Mesendoderm (in vitro differentiated cells): ENCODE measurements around the gene POMZP3.
A peak's percentile ranks its signal among the peaks of the same experiment; 100 is the strongest.
"Not testable (repeated sequence)": the region's sequence is repeated elsewhere in the genome, so short reads cannot be mapped to it uniquely, and the experiment has no call there.

ENCODE experiments used
- DNase-seq: peaks from one replicate; pipeline ENCODE4 v3.0.0; 2013
- H2AK5ac ChIP-seq: 2 replicates; pipeline ENCODE4 v1.6.1; 2013; ENCODE audit warnings: low read length, inconsistent platforms
- H2BK120ac ChIP-seq: 2 replicates; pipeline ENCODE4 v1.6.1; 2013; ENCODE audit warnings: low read depth, mild to moderate bottlenecking, low read length, moderate library complexity, mixed read lengths
- H2BK15ac ChIP-seq: replicated peaks from 2 replicates; pipeline ENCODE4 v1.6.1; 2013; ENCODE audit warnings: low read depth, mild to moderate bottlenecking, moderate library complexity
- H2BK5ac ChIP-seq: 2 replicates; pipeline ENCODE4 v1.6.1; 2013; ENCODE audit warnings: low read length, inconsistent platforms
- H3K18ac ChIP-seq: 2 replicates; pipeline ENCODE4 v1.6.1; 2013; ENCODE audit warnings: mild to moderate bottlenecking, low read length, mixed read lengths
- H3K23ac ChIP-seq: one replicate; pipeline ENCODE4 v1.6.1; 2013; ENCODE audit warnings: low read length
- H3K27ac ChIP-seq: 2 replicates; pipeline ENCODE4 v1.5.1; 2013; ENCODE audit warnings: low read depth, mild to moderate bottlenecking, inconsistent platforms, low read length, moderate library complexity
- H3K27me3 ChIP-seq: 2 replicates; pipeline ENCODE4 v1.6.1; 2013; ENCODE audit warnings: low read length, control low read depth, mild to moderate bottlenecking, inconsistent platforms; ENCODE audit not compliant: insufficient read depth, poor library complexity
- H3K36me3 ChIP-seq: 2 replicates; pipeline ENCODE4 v1.6.1; 2013; ENCODE audit warnings: low read length, inconsistent platforms; ENCODE audit not compliant: control insufficient read depth, insufficient read depth
- H3K4ac ChIP-seq: one replicate; pipeline ENCODE4 v1.6.1; 2013; ENCODE audit warnings: low read depth, mild to moderate bottlenecking, low read length, moderate library complexity
- H3K4me1 ChIP-seq: 2 replicates; pipeline ENCODE4 v1.6.1; 2013; ENCODE audit warnings: low read depth, low read length, inconsistent platforms; ENCODE audit not compliant: control insufficient read depth
- H3K4me2 ChIP-seq: 2 replicates; pipeline ENCODE4 v1.6.1; 2013; ENCODE audit warnings: low read length
- H3K4me3 ChIP-seq: 2 replicates; pipeline ENCODE4 v1.5.1; 2013; ENCODE audit warnings: mild to moderate bottlenecking, low read length
- H3K56ac ChIP-seq: one replicate; pipeline ENCODE4 v1.6.1; 2013; ENCODE audit warnings: low read length
- H3K79me1 ChIP-seq: 2 replicates; pipeline ENCODE4 v1.6.1; 2013; ENCODE audit warnings: low read length, inconsistent platforms
- H3K79me2 ChIP-seq: 2 replicates; pipeline ENCODE4 v1.6.1; 2013; ENCODE audit warnings: mild to moderate bottlenecking, low read length; ENCODE audit not compliant: control insufficient read depth, insufficient read depth
- H3K9ac ChIP-seq: 2 replicates; pipeline ENCODE4 v1.6.1; 2013; ENCODE audit warnings: low read length, inconsistent platforms
- H4K5ac ChIP-seq: one replicate; pipeline ENCODE4 v1.6.1; 2013; ENCODE audit warnings: low read length
- H4K8ac ChIP-seq: one replicate; pipeline ENCODE4 v1.6.1; 2013; ENCODE audit warnings: low read depth, mild to moderate bottlenecking, control low read depth, low read length, moderate library complexity
- WGBS: extraction: QIAGEN DNeasy Blood & Tissue Kit; methylation state at CpG from one replicate; pipeline ENCODE4 v1.1.7; 2013; ENCODE audit warnings: low lambda C conversion rate, missing lambda C conversion rate; ENCODE audit not compliant: insufficient coverage; ENCODE audit errors: extremely low coverage; 5-methylcytosine and 5-hydroxymethylcytosine counted together

POMZP3 gene

GRCh38 chr7:76608469-76608868 is 18.6 kb downstream of the POMZP3 start:
- not testable (repeated sequence) for H2BK120ac ChIP-seq, H4K8ac ChIP-seq, H3K18ac ChIP-seq, H3K4me3 ChIP-seq, H3K56ac ChIP-seq, H3K27me3 ChIP-seq, H3K36me3 ChIP-seq, H3K9ac ChIP-seq, H3K79me1 ChIP-seq, H2BK15ac ChIP-seq, H2AK5ac ChIP-seq, H2BK5ac ChIP-seq, H3K4me2 ChIP-seq, H3K79me2 ChIP-seq, DNase-seq, H3K4me1 ChIP-seq, H3K23ac ChIP-seq, H3K27ac ChIP-seq, H3K4ac ChIP-seq, H4K5ac ChIP-seq
- WGBS, result no CpG with 5 or more reads among the region's 7 CpGs

- WGBS, result no CpG with 5 or more reads among the region's 6 CpGs
- not testable (repeated sequence) for H3K27me3 ChIP-seq, H3K79me2 ChIP-seq, H3K4me3 ChIP-seq, H3K36me3 ChIP-seq, H3K56ac ChIP-seq, H4K5ac ChIP-seq, H3K27ac ChIP-seq, H3K9ac ChIP-seq, H3K79me1 ChIP-seq, H3K18ac ChIP-seq, H3K4me1 ChIP-seq, H2BK15ac ChIP-seq, H2BK5ac ChIP-seq, H3K4ac ChIP-seq, H2BK120ac ChIP-seq, H2AK5ac ChIP-seq, H3K4me2 ChIP-seq, H3K23ac ChIP-seq, H4K8ac ChIP-seq
- DNase-seq, result peak; percentile 65
Observed at GRCh38 chr7:76606027-76606426, 21.1 kb downstream of the POMZP3 start.

GRCh38 chr7:76600650-76601049 is 26.4 kb downstream of the POMZP3 start:
- not testable (repeated sequence) for H3K18ac ChIP-seq, H4K5ac ChIP-seq, H2BK15ac ChIP-seq, H3K9ac ChIP-seq, H3K4me1 ChIP-seq, H3K27me3 ChIP-seq, H3K23ac ChIP-seq, H2AK5ac ChIP-seq, H3K4me2 ChIP-seq, H2BK120ac ChIP-seq, H3K4me3 ChIP-seq, H3K27ac ChIP-seq, H3K79me1 ChIP-seq, H4K8ac ChIP-seq, H3K79me2 ChIP-seq, DNase-seq, H3K4ac ChIP-seq, H2BK5ac ChIP-seq, H3K36me3 ChIP-seq, H3K56ac ChIP-seq
- WGBS, result no CpG with 5 or more reads among the region's 3 CpGs

- H3K4me3 ChIP-seq, H3K27ac ChIP-seq: not testable (repeated sequence)
- no CpG with 5 or more reads among the region's 2 CpGs for WGBS
Observed at GRCh38 chr7:76600116-76600482, 27.0 kb downstream of the POMZP3 start.

GRCh38 chr7:76598590-76599264 is 28.4 kb downstream of the POMZP3 start:
- not testable (repeated sequence) for H3K79me2 ChIP-seq, H2BK5ac ChIP-seq, H3K56ac ChIP-seq, H3K4me3 ChIP-seq, H3K23ac ChIP-seq, H3K27me3 ChIP-seq, H2BK120ac ChIP-seq, H2BK15ac ChIP-seq, H3K79me1 ChIP-seq, H3K27ac ChIP-seq, H3K9ac ChIP-seq, H4K8ac ChIP-seq, H2AK5ac ChIP-seq, DNase-seq, H3K36me3 ChIP-seq, H3K4me1 ChIP-seq, H3K18ac ChIP-seq, H3K4ac ChIP-seq, H3K4me2 ChIP-seq, H4K5ac ChIP-seq

More at GRCh38 chr7:76600116-76600482, 27.0 kb downstream of the POMZP3 start:
- not testable (repeated sequence) for H2AK5ac ChIP-seq, H3K36me3 ChIP-seq, H3K4me1 ChIP-seq, H3K79me1 ChIP-seq, H2BK5ac ChIP-seq, H3K56ac ChIP-seq, DNase-seq, H3K18ac ChIP-seq, H2BK120ac ChIP-seq, H3K4me2 ChIP-seq, H2BK15ac ChIP-seq, H3K27me3 ChIP-seq, H4K5ac ChIP-seq, H3K79me2 ChIP-seq, H3K9ac ChIP-seq, H4K8ac ChIP-seq, H3K4ac ChIP-seq, H3K23ac ChIP-seq

GRCh38 chr7:76597288-76597687 is 29.8 kb downstream of the POMZP3 start:
- not testable (repeated sequence) for H2AK5ac ChIP-seq, H3K18ac ChIP-seq, H3K56ac ChIP-seq, H3K79me1 ChIP-seq, H3K4ac ChIP-seq, DNase-seq, H3K9ac ChIP-seq, H2BK5ac ChIP-seq, H3K23ac ChIP-seq, H2BK15ac ChIP-seq, H3K4me1 ChIP-seq, H2BK120ac ChIP-seq, H3K27me3 ChIP-seq, H3K4me2 ChIP-seq, H3K79me2 ChIP-seq, H3K27ac ChIP-seq, H4K5ac ChIP-seq, H3K4me3 ChIP-seq, H4K8ac ChIP-seq, H3K36me3 ChIP-seq
- WGBS, result no CpG with 5 or more reads among the region's 1 CpG
